GM12878 (cell line): Measurements from ENCODE around the gene MFN2. TPM values are rescaled to one million over a fixed set of nuclear protein-coding genes. Genes with fewer than 3 reads are reported as not detected.

Experiments
- ATAC-seq: fragments of 200-7000 bp; cut with Tn5 transposase; 3 replicates; pipeline ENCODE4 v1.9.1; 2020; ENCODE audit warnings: mild to moderate bottlenecking, moderate library complexity
- BruUV-seq: library from RNA; stranded (reverse); fragments of 400-500 nt; replicated peaks from 2 replicates; lab custom pipeline; 2021; lab: Mats Ljungman, UMichigan
- CTCF ChIA-PET: fragments of 300-600 bp; sonication (Branson Sonifier 250); formaldehyde crosslinking; extraction: SDS; loops from one replicate; lab custom pipeline; 2021; ENCODE audit warnings: inconsistent platforms; lab: Yijun Ruan, JAX
- POLR2A ChIA-PET: fragments of 350-600 bp; formaldehyde crosslinking; extraction: SDS; loops from one replicate; lab custom pipeline; 2021; ENCODE audit warnings: inconsistent platforms; lab: Charles Lee
- RAD21 ChIA-PET: fragments of 300-600 bp; sonication (Branson Sonifier 250); formaldehyde crosslinking; loops from one replicate; lab custom pipeline; 2023; ENCODE audit warnings: antibody characterized with exemption; ENCODE audit not compliant: unreplicated experiment; lab: Charles Lee
- SMC1A ChIA-PET: fragments of 300-600 bp; sonication (Branson Sonifier 250); formaldehyde crosslinking; loops from one replicate; lab custom pipeline; 2023; ENCODE audit not compliant: unreplicated experiment, uncharacterized antibody; lab: Charles Lee
- DNase-seq: peaks from one replicate; pipeline ENCODE4 v3.0.0-alpha.2; 2011; ENCODE audit warnings: low read depth, low spot score
- FAIRE-seq: peaks from 3 replicates; lab custom pipeline; 2011; peaks lifted over from hg19 to GRCh38; lab: Jason Lieb, UNC
- H2AFZ ChIP-seq: 2 replicates; pipeline ENCODE4 v1.6.0; 2011; ENCODE audit warnings: low read depth, low read length, control low read depth; ENCODE audit not compliant: control insufficient read depth
- H3K27ac ChIP-seq: 2 replicates; pipeline ENCODE4 v1.5.1; 2011; ENCODE audit warnings: control low read depth; ENCODE audit not compliant: control insufficient read depth, insufficient read depth
- H3K27me3 ChIP-seq, 2 experiments: replicated peaks in 1 of 2; 2 replicates each; pipeline versions ENCODE4 v1.6.0 to v1.6.1; 2011; ENCODE audit warnings: low read length in 1 of 2; ENCODE audit not compliant: control insufficient read depth in 2 of 2, insufficient read depth in 2 of 2
- H3K36me3 ChIP-seq, 2 experiments: 2 replicates each; pipeline ENCODE4 v1.5.1; 2011; ENCODE audit warnings: low read length in 1 of 2; ENCODE audit not compliant: control insufficient read depth in 2 of 2, insufficient read depth in 2 of 2
- H3K4me1 ChIP-seq: 2 replicates; pipeline ENCODE4 v1.6.1; 2011; ENCODE audit warnings: mild to moderate bottlenecking, low read length, moderate library complexity, mixed read lengths; ENCODE audit not compliant: control insufficient read depth, insufficient read depth
- H3K4me2 ChIP-seq: 2 replicates; pipeline ENCODE4 v1.6.0; 2011; ENCODE audit warnings: control low read depth; ENCODE audit not compliant: control insufficient read depth, insufficient read depth
- H3K4me3 ChIP-seq: fragments of 200-600 bp; sonication (generic); 2 replicates; pipeline ENCODE4 v1.5.1; 2016
- H3K79me2 ChIP-seq: 2 replicates; pipeline ENCODE4 v1.6.0; 2011; ENCODE audit warnings: low read length; ENCODE audit not compliant: control insufficient read depth, insufficient read depth
- H3K9ac ChIP-seq: 2 replicates; pipeline ENCODE4 v1.8.0; 2011; ENCODE audit warnings: low read length, control low read depth, mixed read lengths; ENCODE audit not compliant: control insufficient read depth, insufficient read depth
- H3K9me3 ChIP-seq: replicated peaks from 3 replicates; pipeline ENCODE4 v1.5.1; 2011; ENCODE audit warnings: mild to moderate bottlenecking, low read length; ENCODE audit not compliant: control insufficient read depth, insufficient read depth
- H4K20me1 ChIP-seq: 2 replicates; pipeline ENCODE4 v1.6.0; 2011; ENCODE audit not compliant: control insufficient read depth, insufficient read depth
- BACH1 ChIP-seq: fragments of 450-650 bp; IDR thresholded peaks from 2 replicates; pipeline ENCODE4 v1.6.1; 2017; ENCODE audit warnings: mild to moderate bottlenecking, borderline replicate concordance
- BHLHE40 ChIP-seq, 2 experiments: fragments of 450-650 bp in 1 of 2; IDR thresholded peaks; 2 replicates each; pipeline ENCODE4 v1.6.1; 2011 to 2017; ENCODE audit warnings: low read depth in 2 of 2, borderline replicate concordance in 1 of 2, improper control_type of control experiment in 1 of 2, low read length in 1 of 2, mild to moderate bottlenecking in 1 of 2
- CREM ChIP-seq: IDR thresholded peaks from 2 replicates; pipeline ENCODE4 v1.6.1; 2014; ENCODE audit warnings: antibody characterized with exemption, low read depth
- EED ChIP-seq: sonication (generic); IDR thresholded peaks from 2 replicates; pipeline ENCODE4 v1.6.1; 2016; ENCODE audit warnings: antibody characterized with exemption, low read depth
- FOS ChIP-seq: IDR thresholded peaks from 3 replicates; pipeline ENCODE4 v1.6.1; 2011; ENCODE audit warnings: borderline replicate concordance; ENCODE audit not compliant: insufficient read length; ENCODE audit errors: extremely low read depth
- IKZF2 ChIP-seq, 2 experiments: fragments of 450-650 bp; IDR thresholded peaks; 2 replicates each; pipeline ENCODE4 v1.6.1; 2017; ENCODE audit warnings: mild to moderate bottlenecking in 2 of 2, moderate library complexity in 2 of 2
- IRF4 ChIP-seq: IDR thresholded peaks from 2 replicates; pipeline ENCODE4 v1.6.1; 2011; ENCODE audit warnings: low read depth, low read length
- KLF5 ChIP-seq: fragments of 450-650 bp; IDR thresholded peaks from 2 replicates; pipeline ENCODE4 v1.6.1; 2014; ENCODE audit warnings: mild to moderate bottlenecking; ENCODE audit not compliant: partially characterized antibody
- MEF2B ChIP-seq: fragments of 450-650 bp; IDR thresholded peaks from 2 replicates; pipeline ENCODE4 v1.6.1; 2018; ENCODE audit warnings: mild to moderate bottlenecking, moderate library complexity; ENCODE audit not compliant: partially characterized antibody, poor library complexity, severe bottlenecking
- MTA2 ChIP-seq: fragments of 450-650 bp; IDR thresholded peaks from 2 replicates; pipeline ENCODE4 v1.6.1; 2016; ENCODE audit warnings: low read depth, mild to moderate bottlenecking, moderate library complexity
- PAX5 ChIP-seq: IDR thresholded peaks from 2 replicates; pipeline ENCODE4 v1.6.1; 2011; ENCODE audit warnings: low read depth, low read length, borderline replicate concordance
- REST ChIP-seq: IDR thresholded peaks from 2 replicates; pipeline ENCODE4 v1.6.1; 2012; ENCODE audit warnings: mild to moderate bottlenecking, low read depth, low read length
- RUNX3 ChIP-seq: IDR thresholded peaks from 2 replicates; pipeline ENCODE4 v1.6.1; 2012; ENCODE audit warnings: low read length, inconsistent platforms
- SUPT20H ChIP-seq: IDR thresholded peaks from 2 replicates; pipeline ENCODE4 v1.6.1; 2011; ENCODE audit warnings: low read depth, mild to moderate bottlenecking, low read length, moderate library complexity, borderline replicate concordance; ENCODE audit not compliant: control insufficient read depth
- WGBS: methylation state at CpG from one replicate; pipeline ENCODE4 v1.1.6; 2016; ENCODE audit warnings: low lambda C conversion rate; ENCODE audit not compliant: insufficient replicate concordance, insufficient coverage; ENCODE audit errors: missing lambda C conversion rate; 5-methylcytosine and 5-hydroxymethylcytosine counted together
- in situ Hi-C: fragments of 300-500 bp; cut with MboI; formaldehyde crosslinking; loops from 9 replicates; pipeline ENCODE4 v1.14.3; 2018; ENCODE audit warnings: mixed read lengths
- intact Hi-C: fragments of 100-400 bp; cut with micrococcal nuclease; formaldehyde crosslinking; loops from one replicate; pipeline ENCODE4 v1.14.2; 2022; ENCODE audit not compliant: unreplicated experiment
- polyA plus RNA-seq, 11 experiments: library from polyadenylated mRNA; depleted of rRNA in 4 of 11; unstranded in 6 of 11; stranded (reverse) in 5 of 11; fragments of >200 nt; fragmentation: Nextera tagmentation in 4 of 11; fragmentation: Illumina TruSeq in 1 of 11; extraction: Ambion mirVana in 4 of 11; extraction: Trizol in 1 of 11; gene quantifications; 1 replicate in 1 of 11; 2 replicates in 10 of 11; pipeline versions ENCODE4 v1.2.1 to v1.2.3, GENCODE V29; 2011 to 2016; ENCODE audit warnings: inconsistent platforms in 2 of 11, missing spikeins in 2 of 11, low read depth in 1 of 11
- total RNA-seq, 4 experiments: library from RNA; depleted of rRNA in 3 of 4; stranded (reverse); fragments of >200 nt in 3 of 4; fragmentation: Illumina TruSeq in 1 of 4; extraction: Trizol in 1 of 4; gene quantifications; 2 replicates each; pipeline versions ENCODE4 v1.2.1 to v1.2.3, GENCODE V29; 2013 to 2021
- TF ChIP-seq, protein P1 (sequence below): IDR thresholded peaks from 2 replicates; pipeline ENCODE4 v1.6.1; 2011; ENCODE audit warnings: low read depth, mild to moderate bottlenecking, low read length, moderate library complexity, borderline replicate concordance; ENCODE audit errors: extremely low read depth

The MFN2 gene
- total and polyA plus RNA-seq, 10 of the 15 experiments (the other 5 are each of a cell fraction or from before 2014, with no cell fraction given), result 5.3 to 64.4 (median 48.1) TPM

GRCh38 chr1:12003762-12004161 lies 23.5 kb downstream of the MFN2 start:
- TF ChIP-seq MEF2B, result no peak
- no peak for TF ChIP-seq BHLHE40 (IDR thresholded peaks at IDR 0.05; ENCODE audit: borderline replicate concordance in 1 of 2, low read depth in 2 of 2, low read length in 1 of 2)
- TF ChIP-seq REST, result no peak
- no peak for TF ChIP-seq FOS
- TF ChIP-seq EED, result no peak
- TF ChIP-seq IRF4, result no peak
- no peak for TF ChIP-seq RUNX3
- TF ChIP-seq KLF5, result no peak
- no peak for TF ChIP-seq SUPT20H
- TF ChIP-seq CREM, result no peak
- TF ChIP-seq, protein P1, sequence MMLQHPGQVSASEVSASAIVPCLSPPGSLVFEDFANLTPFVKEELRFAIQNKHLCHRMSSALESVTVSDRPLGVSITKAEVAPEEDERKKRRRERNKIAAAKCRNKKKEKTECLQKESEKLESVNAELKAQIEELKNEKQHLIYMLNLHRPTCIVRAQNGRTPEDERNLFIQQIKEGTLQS, result no peak
- no peak for TF ChIP-seq PAX5
- TF ChIP-seq MTA2, result no peak
- no peak for TF ChIP-seq IKZF2 (IDR thresholded peaks at IDR 0.05)
- TF ChIP-seq BACH1, result no peak
- Histone ChIP-seq H3K79me2 (no peaks in the 10 kb centered on the region), H4K20me1 (no peaks in the 10 kb centered on the region), H3K4me2 (no peak overlapping the region), H3K4me1 (peaks cover 26% of the 10 kb centered on the region), H3K9me3 (no peaks in the 10 kb centered on the region), H3K36me3 (peaks cover 48 to 52% of the 10 kb centered on the region in 2 experiments), H3K27ac (no peak overlapping the region), H3K4me3 (no peak overlapping the region), H3K27me3 (no peaks in the 10 kb centered on the region), H2AFZ (no peak overlapping the region), H3K9ac (no peak overlapping the region)
- CTCF ChIA-PET, result interaction anchor here (0.8 to 2.9 kb wide), 7 partner anchors 16 to 205 kb away, joined by 3 to 19 read pairs (median 4); partner anchors contain the start of genes MFN2 and MIIP
- SMC1A ChIA-PET, result interaction anchor here (0.7 to 3.1 kb wide), 6 partner anchors 22 to 114 kb away, joined by 3 to 14 read pairs (median 4); no protein-coding TSS in a partner anchor
- POLR2A ChIA-PET, result interaction anchor here (1.1 to 1.3 kb wide), 2 partner anchors 94 to 96 kb away, joined by 3 to 4 read pairs; no protein-coding TSS in a partner anchor
- FAIRE-seq, result no peak
- DNase-seq, result no peak
- ATAC-seq, result no peak
- no TSS peak for BruUV-seq
- RAD21 ChIA-PET, result interaction anchor here (1.3 to 2.7 kb wide), 3 partner anchors 15 to 75 kb away, joined by 3 to 13 read pairs (median 11); no protein-coding TSS in a partner anchor
- intact Hi-C loops (loop anchor here (5.0 kb wide), 1 partner anchor 49 kb away; no protein-coding TSS in a partner anchor), in situ Hi-C loops (no loop called here)
- WGBS, result 98% methylated on average over 12 of the region's 12 CpGs
